IPS-NIHi7 (cell line): ENCODE data around the gene IL7R.
"Not testable (repeated sequence)": the region's sequence is repeated elsewhere in the genome, so short reads cannot be mapped to it uniquely, and the experiment has no call there.

Source experiments
- DNase-seq: peaks from one replicate; pipeline ENCODE4 v3.0.0; 2012; ENCODE audit warnings: mixed read lengths; ENCODE audit errors: extremely low spot score

The IL7R gene

DNA sequence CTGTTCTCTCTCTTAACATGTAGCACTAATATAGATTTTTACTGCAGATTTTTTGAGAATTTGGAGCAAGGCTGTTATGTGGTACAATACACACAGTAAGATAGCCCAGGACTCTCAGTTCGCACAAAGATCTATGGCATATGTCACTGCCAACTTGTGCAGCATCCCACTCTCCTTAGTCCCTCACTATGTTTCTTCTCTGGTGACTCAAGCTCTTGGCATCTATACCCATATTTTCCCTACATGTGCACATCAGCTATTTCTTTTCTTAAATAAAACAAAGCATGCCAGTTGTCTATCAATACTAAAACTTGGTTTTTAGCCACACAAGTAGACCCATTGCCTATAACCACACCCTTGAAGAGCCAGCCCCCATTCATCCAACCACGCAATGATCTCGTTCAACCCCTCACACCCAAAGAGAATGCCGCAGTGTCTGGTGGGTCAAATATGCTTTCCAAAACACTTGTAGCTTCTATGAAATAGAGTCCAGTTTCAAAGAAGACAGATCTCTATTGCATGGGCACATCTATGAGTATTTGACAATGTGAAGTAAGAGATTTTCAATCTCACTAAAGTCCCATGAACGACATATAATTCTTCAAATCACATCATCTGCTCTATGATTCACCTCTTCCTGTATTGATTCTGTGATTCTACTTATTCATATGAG lies 18.2 kb upstream of the IL7R start:
- DNase-seq: no peak

DNA sequence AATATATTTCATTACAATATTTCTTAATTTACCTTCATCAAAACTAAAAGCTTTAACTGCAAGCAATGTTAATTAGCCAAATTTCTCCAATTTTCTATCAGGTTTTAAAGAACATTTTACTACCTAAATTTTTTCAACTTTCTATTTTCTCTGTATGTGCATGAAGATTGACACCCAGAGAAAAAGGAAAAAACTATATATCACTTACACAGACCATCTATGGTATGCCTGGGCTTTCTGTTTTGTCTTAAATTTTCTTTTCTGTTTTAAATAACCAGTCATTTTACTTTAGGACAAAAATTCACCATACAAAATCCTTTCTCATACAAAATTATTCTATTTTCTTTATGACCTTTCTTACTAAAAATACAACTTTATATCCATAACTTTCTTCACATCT lies 13.8 kb upstream of the IL7R start:
- DNase-seq: no peak

DNA sequence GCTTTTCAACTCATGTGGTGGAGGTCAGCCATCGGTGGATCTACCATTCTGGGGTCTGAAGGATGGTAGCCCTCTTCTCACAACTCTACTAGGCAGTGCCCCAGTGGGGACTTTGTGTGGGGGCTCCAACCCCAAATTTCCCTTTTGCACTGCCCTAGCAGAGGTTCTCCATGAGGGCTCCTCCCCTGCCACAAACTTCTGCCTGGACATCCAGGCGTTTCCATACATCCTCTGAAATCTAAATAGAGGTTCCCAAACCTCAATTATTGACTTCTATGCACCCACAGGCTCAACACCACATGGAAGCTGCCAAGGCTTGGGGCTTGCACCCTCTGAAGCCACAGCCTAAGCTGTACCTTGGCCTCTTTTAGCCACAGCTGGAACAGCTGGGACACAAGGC lies 11.2 kb upstream of the IL7R start:
- not testable (repeated sequence) for DNase-seq

DNA sequence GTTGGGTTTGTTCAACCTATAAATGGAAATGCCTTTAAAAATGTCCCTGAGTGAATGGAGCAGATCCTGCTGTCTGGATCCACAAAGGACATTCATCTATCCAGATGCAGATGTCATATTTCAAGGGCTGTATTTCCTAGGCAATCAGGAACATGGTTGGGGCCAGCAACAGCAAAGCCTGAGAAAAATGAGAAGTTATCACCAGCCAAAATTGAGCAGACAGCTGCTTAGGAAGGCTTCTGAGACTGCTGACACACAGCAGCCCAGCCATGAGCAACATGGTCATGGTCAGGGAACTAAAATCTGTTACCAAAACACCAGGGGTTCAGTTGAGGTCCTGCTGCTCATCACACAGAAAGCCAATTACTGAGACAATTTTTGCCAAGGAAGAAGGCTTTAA lies 9.2 kb upstream of the IL7R start:
- DNase-seq: no peak

DNA sequence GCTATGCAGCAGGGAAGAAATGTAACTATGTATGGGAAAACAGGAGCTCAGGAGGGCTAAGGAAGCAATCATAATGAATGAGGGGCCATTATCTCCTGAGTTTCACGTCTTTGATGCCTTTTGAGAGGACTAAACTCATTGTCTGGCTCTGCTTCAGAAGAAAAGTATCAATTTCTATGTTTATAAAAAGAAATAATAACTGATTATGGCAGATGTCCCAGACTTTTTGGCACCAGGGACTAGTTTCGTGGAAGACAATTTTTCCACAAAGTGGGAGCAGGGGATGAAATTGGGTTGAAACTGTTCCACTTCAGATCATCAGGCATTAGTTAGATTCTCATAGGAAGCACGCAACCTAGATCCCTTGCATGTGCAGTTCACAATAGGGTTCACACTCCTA lies 8.7 kb upstream of the IL7R start:
- DNase-seq: no peak

DNA sequence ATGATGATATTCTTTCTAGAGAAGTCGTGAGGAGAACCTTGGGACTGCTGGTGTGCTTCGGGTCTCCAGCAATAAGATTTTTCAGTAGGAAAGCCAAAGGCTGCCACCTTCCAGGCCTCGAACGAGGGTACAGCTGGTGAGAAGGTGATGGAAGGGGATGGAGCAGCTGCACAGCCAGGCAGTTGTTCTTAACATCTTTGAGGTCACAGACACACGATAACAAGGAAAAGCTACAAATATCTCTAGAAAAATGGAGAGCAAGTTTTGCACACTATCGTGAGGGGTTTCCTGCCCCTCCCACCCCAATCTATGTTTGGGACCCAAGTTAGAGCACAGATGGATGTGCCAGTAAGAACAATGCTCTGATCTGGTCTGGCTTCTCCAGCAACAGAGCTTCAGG lies 6.8 kb upstream of the IL7R start:
- no peak for DNase-seq

DNA sequence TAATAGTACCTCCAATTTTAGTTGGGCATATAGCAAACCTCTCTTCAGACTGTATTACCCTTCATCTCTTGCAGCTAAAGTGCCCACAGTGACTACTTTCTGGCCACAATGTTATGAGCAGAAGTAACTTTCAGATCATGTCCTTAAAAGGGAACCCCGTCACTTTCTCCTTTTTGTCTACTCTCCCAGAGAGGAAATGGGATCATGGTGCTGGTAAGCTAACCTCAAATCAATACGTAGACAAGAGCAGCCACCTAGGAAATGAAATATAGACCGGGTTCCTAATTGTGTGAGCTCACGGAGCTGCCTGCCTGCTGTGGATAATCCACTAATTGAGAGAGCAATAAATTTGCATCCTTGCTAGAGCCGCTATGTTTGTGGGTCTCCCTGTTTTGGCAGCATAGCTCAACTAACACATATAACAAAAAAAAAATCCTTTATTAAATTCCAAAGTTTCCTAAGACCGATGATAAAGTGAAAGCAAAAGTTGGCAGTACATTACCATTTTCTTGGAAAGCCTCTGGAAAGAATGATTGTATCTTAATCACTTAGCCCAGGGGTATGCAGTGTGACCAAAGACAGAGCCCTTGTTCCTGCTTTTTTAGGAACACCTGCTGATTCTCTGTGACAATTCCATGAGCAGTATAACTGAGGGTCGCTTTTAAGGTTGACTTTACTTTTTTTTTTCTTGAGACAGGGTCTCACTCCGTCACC lies 5.6 kb upstream of the IL7R start:
- DNase-seq: no peak

DNA sequence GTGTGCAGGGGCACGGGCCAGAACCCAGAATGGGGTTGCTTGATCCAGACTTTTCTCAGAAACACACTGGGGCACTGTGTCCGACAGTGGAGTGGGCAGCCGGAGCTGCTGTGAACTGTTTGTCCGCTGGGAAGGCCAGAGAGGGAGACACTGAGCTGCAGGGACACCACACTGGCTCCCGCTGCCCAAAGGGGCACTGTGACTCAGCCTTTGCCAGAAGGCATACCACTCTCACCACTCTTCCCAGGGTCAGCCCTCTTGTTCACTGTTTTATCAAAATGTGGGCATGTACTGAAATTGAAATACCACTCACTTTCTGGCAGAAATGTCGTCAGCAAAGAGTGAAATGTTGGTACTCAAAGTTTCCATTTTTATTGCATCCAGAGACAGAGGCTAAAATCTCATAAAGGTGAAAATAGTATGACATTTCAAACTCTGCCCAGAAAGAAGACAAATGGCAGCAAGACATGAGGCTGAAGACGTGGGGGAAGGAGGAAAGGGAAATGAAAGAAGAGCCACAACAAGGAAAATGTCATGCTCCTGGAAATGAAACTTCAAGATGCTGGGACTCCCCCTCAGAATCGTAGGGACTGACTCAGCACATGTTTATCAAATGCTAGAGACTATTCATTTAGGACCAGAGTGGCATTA lies 4.5 kb upstream of the IL7R start:
- DNase-seq: no peak

DNA sequence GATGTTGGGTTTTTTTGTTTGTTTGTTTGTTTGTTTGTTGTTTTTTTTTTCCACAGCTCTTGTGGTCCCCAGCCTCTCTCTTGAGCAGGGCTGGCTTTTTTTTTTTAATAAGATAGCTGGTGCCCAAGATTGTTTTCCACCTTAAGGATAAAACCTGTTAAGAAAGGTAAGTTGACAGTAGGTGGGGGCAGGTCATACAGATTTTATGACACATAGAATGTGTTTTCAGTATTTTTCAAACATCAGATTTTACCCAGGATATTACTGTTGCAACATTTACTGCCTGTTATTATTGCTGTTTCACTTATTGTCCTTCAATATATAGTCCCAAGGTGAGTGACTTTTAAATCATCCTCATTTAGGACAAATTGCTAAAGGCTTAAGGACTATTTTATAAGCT lies 3.9 kb upstream of the IL7R start:
- no peak for DNase-seq

DNA sequence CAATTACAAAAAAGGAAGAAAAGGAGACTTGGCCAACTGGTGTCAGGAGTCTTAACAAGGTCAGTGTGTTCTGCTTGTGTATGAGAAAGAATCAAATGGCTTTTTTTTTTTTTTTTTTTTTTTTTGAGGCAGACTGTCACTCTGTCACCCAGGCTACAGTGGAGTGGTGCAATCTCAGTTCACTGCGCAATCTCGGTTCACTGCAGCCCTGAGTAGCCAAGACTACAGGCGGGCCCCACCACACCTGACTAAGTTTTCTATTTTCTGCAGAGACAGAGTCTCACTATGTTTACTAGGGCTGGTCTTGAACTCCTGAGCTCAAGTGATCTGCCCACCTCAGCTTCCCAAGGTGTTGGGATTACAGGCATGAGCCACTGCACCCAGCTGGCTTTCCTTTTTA lies 3.1 kb upstream of the IL7R start:
- DNase-seq: no peak

DNA sequence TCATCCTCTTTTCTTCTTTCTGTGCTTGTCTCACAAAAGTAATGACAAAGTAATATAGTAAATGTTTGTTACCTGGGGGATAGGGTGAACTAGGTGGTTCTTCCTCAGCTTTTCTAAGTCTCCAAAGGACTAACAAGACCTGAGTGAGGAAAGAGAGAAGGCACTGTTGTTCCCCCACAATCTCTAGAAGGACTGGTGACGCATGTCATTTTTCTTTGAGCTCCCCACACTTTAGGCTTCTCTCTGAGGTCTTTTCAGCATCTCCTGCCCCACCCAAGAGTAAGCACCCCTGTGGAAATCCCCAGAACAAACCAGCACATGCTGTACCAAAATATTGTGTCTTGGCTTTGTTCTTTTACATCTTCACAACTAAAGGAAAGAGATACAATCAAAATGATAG lies 2.4 kb upstream of the IL7R start:
- DNase-seq: no peak

DNA sequence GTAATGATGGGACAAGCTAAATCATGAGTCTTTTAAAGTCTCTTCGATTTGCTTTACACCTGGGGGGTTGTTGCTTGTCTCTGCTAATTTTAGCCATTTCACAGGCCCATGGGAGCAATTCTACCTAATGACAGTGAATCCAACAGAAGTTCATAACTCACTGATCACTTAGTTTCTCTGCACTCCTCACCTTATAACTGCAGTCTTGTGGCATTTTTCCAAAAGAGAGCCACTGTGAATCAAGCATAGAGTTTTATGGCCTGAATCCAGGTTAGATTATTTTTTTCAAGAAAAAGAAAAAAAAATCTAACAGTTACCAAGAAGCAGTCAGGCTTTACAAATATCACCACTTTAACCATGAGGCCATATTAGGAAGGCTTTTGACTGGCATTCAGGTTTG lies 1.5 kb upstream of the IL7R start:
- no peak for DNase-seq

DNA sequence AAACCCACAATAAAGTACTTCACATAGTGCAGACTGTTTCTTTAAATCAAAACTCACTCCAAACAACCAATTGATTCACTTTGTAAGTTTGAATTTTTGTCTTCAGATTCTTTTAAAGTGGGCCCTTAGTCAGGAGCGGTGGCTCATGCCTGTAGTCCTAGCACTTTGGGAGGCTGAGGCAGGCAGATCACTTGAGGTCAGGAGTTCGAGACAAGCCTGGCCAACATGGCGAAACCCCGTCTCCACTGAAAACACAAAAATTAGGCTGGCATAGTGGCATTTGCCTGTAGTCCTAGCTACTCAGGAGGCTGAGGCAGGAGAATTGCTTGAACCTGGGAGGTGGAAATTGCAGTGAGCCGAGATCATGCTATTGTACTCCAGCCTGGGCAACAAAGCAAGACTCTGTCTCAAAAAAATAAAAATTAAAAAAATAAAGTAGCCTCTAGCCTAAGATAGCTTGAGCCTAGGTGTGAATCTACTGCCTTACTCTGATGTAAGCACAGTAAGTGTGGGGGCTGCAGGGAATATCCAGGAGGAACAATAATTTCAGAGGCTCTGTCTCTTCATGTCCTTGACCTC lies 416 bp upstream of the IL7R start:
- not testable (repeated sequence) for DNase-seq

DNA sequence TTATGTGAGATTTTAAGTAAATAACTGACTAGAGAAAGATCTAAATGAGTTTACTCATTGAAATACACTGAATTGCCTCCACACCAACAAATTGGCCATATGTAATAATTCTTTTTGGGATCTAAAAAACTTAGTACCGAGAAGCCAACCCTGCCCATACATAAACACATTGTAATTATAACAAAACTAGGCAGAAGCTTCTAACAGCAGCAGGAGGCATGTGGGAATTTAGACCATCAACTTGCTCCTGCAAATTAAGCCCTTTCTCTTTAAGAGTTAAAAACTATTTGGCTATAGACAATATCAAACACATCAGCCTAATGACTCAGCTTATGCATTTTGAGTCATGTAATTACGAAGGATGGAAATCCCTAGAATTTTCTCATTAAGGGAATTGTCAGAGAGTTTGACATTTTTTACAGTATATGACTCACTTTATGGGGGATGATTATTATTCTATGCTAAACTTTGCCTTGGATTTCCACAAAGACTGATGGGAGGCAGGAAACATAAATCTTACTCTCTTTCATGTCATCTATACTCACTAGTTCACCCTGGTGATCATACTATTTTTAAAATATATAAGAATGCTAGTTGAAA lies 1.0 kb downstream of the IL7R start:
- no peak for DNase-seq

DNA sequence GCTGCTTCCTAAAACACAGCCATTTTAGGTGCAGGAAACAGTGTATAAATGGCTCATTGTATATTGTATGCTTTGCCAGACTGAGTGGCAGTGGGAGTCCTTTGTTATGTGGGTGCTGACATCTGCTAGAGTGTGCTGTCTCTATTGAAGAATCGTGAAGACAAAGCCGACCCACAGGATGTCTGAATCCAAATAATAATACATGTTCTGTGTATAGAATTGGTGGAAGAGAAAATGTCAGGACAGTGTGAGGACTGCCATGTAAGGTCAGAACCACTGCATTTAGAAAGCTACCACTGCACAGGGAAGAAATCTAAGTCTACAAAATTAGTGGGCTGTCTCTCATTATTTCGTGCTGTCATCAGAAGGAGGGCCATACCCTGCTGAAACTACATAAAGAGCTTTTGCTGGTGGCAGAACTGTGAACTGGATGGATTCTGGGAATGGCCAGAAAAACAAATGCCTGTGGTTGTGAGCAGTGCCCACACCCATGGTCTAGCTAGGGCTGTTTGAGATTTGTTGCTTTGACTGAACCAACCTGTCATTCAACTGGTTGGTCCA lies 2.5 kb downstream of the IL7R start:
- DNase-seq: no peak

DNA sequence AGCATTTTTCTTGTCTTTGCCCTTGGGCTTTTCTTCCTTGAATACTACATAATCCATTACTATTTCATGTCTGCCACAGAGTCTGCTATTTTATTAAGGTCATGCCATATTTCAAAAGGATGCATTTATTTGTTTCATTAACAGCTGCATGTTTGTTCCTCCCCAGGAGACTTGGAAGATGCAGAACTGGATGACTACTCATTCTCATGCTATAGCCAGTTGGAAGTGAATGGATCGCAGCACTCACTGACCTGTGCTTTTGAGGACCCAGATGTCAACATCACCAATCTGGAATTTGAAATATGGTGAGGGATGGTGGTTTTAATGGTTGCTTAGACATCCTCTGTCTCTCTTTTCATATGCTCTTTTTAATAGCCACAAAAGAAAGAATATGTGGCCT lies 4.0 kb downstream of the IL7R start:
- no peak for DNase-seq

DNA sequence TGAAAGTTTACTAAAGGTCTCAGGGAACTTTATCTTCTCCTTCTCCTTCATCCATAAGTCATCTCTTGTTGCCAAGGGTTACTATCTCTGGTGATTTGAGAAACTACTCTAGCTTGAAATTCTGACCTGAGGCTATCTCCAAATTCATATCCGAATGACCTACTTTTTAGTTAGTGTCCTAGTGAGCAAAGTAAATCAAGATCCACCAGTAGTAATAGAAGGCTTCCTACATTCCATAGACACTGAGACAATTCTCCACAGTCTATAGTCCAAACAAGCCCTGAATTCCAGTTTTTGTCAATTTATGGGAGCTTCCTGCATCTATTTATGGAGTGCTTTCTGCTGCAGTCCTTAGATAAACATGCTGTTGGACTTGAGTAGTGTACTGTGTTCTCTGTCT lies 5.0 kb downstream of the IL7R start:
- DNase-seq: no peak

DNA sequence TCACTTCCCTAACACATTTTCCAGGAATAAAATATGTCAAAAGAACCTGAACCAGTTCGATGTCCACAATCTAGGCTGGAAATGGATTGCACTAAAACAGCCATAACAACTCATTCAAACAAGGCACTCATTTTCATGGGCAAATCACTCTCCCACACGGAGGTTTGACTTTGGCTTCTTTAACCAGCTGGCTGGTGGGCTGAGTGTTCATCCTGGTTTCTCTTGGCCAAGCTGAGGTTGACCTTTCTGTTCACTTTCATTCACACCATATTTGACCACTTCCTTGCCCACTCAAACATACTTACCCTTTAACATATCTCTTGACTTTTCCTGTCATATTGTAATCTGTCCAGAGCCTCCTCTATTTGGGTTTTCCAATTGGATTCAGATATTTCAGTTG lies 5.4 kb downstream of the IL7R start:
- DNase-seq: no peak

DNA sequence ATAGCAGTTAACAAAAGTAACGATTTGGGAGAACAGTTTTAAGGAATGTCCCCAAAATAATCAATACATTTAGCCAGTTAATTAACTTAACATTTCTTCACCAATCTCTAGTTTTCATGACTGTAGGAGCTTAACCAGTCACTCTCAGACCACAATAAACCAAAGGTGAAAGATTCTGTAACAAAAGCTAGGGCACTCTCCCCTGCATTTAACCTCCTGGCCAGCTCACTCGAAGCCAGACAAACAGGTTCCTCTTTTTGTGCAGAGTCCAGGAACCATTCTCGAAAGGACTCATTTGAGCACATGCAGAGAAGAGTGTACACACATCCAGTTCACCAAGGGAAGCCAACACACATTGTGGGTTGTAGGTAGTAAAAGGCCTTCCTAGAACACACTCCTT lies 6.5 kb downstream of the IL7R start:
- no peak for DNase-seq

DNA sequence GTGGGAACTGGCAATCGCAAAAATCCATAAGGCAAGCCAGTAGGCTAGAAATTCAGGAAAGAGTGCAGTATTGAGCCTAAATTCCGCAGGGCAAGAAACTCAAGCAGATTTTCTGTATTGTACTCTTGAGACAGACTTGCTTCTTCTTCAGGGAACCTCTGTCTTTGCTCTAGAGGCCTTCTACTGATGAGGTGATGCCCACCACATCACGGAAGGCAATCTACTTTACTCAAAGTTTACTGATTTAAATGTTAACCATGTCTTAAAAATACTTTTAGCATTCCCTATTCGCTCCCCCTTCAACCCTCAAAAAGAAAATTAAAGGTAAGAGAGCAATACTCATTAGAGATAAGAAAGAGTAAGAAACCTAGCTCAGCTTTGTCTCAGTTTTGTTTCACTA lies 11.3 kb downstream of the IL7R start:
- DNase-seq: no peak

DNA sequence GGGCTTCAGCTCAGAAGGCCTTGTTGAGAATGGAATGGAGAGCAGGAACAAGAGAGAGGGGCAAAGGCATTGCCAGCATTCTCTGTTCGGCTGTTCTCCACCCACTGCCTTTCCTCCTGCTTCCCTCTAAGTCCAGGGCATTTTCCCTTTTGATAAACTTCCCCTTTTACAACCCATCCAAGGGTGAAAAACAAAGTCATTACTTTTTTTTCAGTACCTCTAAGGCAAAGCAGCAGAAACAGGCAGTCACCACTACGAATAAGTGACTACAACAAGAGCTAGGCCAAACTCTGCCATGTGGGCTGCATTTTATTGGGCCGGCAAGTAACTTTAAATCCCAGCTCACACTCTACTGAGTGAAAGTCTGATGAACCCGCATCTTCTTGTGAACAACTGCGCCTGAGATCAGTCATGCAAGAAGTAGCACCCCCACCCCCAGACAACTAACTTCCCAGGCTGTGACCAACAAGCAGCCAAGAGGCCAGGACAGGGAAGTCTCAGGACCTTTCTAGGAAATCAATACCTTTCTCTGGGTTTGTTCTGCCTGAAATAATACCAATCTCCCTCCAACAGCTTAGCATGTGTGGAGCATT lies 13.1 kb downstream of the IL7R start:
- no peak for DNase-seq

DNA sequence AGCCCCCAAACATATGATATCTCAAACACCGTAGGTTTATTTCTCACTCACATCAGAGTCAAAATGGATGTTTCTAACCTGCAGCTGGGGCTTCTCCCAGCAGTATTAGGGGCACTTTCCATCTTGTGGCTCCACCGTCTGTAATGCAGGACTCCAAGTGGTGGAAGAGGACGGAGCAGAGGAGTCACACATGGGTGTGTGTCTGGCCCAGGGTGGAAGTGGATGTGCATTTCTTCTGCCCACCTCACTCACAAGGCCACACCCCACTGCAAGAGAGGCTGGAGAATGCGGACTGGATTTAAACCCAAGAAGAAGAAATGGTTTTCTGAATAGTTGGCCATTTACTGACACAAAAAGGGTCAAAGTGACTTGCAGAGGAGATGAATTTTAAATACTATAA lies 13.9 kb downstream of the IL7R start:
- no peak for DNase-seq
